ENCODE results near the gene GAREM1.
A peak's percentile ranks its signal among the peaks of the same experiment; 100 is the strongest.

Gene GAREM1

DNA sequence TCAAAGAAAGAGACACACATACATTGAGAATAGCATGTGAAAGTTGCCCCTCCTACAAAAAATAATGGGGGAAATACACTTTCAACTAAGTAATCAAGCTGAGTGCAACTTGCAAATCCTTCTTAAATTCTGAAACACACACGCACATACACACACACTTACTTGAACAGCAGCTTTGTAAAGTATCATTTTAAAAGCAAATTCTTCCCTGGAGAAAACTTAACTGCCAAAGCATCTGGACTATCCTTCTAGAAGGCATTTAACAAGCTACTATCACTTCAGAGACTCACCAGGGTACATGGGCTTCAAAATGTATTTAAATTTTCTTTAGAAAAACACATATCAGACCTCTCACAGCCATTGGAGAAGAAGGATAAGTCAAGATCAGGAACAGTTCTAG is 15.3 kb downstream of the GAREM1 start:
- DNase-seq, result no peak

DNA sequence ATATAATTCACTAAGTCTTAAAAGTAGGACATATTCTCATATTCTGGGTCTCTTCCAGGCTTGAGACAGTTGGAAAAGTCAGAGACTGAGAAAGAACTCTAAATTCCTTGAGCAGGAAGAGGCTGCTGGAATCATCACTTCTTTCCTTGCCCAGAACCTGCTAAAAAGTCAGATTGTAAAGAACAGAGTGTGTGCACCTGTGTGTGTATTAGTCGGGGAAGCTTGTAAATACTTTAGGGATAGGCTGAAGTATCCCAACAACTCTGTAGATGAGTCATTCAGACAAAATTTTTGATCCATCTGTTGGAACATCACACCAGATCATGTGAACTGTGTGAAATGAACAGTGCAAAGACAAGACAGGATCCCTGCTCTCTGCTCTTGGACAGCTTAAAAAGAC is 16.1 kb downstream of the GAREM1 start:
- no peak for DNase-seq

DNA sequence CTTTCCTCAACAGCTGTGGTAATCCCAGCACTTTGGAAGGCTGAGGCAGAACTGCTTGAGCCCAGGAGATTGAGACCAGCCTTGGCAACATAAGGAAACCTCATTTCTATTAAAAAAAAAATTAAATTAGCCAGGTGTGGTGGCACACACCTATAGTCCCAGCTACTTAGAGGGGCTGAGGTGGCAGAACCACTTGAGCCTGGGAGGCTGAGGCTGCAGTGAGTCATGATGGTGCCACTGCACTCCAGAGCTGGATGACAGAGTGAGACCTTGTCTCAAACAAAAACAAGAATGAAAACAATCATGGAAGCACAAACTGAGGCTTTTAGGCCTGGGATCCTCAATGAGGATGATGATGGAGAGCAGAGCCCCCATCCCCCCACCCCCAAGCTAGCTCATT is 19.8 kb downstream of the GAREM1 start:
- DNase-seq, result no peak

DNA sequence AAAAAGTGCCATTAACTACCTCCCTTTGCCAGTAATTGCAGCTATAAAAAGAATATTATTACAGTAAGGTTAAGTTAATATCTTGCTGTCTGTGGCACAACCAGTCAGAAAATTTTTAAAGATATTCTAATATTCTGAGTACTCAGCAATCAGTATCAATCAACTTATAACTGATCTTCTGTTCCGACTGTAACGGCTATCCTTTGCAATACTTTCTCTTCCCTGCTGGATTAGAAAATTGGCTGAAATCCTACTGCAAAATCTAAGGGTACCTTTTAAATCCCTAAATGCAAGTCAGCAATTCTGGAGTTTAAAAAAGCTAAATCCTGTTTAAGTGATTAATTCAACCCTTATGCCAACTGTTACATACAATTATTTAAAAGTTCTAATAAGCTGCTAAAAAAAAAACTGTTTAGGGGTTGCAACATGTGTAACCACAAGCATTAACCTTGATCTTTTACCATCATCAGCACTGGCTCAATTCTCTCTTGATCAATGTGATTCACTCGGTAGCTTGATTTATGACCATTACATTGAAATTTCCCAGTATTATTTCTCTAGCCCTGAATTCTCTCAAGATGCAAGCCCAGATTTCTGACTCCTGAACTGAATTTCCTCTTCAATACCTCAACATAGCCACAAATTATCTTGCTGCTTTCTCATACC is 20.5 kb downstream of the GAREM1 start:
- DNase-seq, result no peak

DNA sequence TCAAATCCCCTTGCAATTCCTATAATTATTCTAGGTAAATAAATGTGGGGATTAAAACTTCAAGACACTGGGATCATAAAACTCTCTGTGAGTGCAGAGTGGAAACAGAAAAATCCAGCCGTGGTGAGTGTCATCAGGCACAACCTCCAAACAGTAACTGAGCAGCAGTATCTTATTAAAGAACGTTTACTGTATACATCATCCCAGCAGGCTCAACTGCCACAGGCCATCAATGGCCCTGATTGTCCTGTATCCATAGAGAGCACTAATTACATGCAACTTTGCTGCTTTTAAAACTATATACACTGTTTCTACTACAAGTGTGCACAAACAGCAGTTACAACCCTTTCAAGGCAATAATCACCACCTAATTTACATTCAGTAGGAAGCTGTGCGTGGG is 23.9 kb downstream of the GAREM1 start:
- DNase-seq, result no peak

DNA sequence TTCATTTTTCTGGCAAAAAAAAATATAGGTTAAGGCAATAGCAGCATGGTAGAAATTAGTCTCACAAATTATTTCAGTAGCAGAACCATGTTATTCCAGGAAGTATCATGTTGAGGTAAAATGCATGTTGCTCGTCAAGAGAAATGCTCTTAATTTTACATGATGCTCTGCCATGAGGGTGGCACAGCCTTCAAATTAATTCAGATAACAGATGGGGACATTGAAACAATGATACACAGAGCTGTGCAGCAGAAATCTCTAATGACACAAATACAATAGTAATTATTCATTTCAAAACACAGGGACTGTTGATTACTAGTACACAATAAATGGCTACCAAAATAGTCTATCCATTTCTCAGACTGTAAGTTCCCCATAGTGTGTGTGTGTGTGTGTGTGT is 24.8 kb downstream of the GAREM1 start:
- no peak for DNase-seq

DNA sequence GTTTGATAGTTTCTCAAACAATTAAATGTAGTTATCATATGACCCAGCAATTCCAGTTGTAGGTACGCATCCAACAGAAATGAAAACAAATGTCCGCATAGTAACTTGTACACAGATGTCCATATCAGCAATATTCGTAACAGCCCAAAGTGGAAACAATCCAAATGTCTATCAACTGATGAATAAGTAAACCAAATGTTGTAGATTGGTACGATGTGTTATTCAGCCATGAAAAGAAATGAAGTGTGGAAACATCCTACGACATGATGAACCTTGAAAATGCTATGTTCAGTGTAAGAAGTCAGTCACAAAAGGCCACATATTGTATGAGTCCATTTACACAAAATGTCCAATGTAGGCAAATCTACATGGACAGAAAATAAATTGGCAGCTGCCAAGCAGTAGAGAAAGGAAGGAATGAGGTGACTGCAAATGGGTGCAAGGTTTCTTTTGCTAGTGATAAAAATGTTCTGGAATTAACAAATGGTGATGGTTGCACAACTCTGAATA is 26.9 kb downstream of the GAREM1 start:
- no peak for DNase-seq

DNA sequence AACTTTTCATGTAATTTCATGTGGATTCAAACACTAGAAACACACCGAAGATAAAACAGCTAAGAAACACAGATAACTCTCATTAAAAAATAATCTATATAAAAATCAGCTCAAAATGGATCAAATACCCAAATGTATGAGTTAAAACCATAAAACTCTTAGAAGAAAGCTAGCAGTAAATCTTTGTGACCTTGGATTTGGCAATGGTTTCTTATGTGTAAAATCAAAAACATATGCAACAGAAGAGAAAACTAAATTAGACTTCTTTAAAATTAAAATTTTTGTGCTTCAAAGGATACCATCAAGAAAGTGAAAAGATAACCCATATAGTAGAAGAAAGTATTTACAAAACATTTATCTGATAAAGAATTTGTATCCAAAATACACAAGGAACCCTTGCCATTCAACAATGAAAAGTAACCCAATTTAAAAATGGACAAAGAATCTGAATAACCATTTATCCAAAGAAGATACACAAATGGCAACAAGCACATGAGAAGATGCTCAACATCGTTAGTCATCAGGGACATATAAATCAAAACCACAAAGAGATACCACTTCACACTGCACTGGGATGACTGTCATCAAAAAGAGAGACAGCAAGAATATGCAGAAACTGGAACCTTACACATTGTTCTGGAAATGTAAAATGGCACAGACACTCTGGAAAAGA is 27.5 kb downstream of the GAREM1 start:
- peak; percentile 41 for DNase-seq

DNA sequence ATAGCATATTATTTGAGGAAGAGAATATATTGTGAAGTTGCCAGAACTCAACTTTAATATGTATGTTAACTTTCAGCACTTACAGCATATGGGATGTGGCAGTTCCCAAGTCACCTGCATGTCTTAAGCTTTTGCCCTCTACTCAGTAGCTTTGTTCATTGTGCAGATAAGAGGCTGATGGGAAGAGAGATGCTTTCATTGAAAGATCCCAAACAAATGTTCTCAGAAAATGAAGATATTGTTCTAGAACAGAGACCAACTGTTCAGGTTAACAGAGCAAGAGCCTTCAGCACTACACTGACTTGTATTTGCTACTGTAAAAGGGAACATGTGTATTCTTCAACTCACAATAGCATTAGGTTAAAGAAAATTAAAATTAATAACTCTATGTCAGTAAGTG is 28.1 kb downstream of the GAREM1 start:
- no peak for DNase-seq

DNA sequence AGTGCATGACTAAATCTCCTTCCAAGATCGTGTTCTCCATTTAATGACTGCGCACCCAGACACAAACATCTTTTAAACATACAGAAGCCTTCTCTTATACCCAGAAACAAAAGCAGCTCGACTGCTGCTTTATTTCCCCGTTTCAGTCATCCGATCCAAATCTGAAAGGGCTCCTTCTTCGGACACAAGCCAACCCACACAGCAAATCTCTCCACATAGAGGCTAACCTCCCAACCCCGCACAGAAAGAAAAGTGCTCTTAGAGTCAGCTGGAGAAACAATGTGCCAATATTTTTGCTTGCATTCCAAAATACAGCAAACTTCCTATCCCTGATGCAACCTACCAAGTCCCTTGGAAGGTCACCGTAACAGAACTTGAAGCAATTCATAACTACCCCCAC is 29.1 kb downstream of the GAREM1 start:
- DNase-seq, result no peak

DNA sequence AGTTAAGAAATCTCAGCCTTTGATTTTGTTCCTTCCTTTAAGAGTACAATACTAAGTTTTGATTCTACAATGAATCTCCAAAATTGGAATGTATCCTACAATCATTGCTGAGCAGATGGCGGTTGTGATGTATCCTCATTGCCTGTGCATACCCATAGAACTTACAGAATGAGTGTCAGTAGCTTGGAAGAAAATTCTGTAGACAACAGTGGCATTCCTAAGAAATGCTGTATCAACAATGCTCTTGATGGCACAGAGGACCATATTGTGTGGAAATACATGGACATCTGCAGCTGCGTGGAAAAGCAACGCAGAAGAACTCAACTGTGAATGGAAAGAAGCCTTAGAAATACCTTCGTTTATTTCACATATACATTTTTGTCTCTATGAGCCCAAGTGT is 30.2 kb downstream of the GAREM1 start:
- DNase-seq, result no peak

DNA sequence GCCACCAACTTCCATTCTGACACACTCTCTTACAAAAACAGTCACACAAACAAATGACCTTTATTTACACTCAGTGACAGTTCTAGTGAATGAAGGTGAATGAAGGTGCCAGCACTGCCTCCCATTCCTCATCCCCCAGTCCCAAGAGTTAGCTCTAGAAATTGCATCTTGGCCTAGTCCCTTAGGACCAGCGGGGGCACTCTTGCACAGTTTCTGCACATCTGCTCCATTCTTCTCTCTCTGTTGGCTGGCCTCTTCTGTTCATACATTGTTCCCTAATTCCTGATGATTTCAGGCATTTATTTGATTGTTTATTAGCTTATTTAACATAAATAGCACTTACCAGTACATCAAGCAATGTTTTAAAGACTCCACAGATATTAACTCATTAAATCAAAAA is 30.9 kb downstream of the GAREM1 start:
- no peak for DNase-seq

DNA sequence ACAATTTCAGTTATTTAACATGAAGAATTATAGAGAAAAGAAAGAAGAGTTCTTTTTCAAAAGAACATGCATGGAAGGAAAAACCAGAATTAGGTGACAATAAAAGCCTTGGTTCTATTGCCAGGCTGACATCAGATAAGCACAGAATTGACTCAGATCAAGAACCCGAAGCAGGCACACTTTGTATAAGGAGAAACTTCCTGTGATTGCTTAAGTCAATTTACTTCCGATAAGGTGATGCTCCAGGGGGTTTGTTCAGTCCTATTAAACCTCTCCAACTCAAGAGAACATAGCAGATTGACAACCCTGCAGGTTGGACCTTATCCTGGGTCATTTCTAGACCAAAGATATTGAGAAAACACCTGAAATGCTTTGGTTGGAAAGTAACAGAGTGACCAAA is 31.4 kb downstream of the GAREM1 start:
- DNase-seq, result no peak

DNA sequence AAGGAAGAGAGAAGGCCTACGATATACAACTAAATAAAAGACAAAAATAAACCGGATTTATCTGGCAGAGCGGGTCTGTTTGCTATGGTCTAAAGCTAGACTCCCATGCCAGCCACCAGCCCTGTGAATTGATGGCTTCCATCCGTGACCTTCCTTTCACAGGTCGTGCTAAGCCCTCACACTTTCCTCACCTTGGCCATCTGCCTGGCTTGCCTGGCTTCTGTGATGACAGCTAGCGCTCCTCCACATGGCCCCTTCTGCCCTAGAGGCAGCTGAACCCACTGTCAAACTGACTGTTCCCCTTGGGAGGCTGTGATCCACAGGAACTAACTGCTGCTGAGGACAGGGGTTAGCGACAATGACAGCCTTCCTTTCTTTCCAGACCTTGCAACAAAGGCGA is 32.5 kb downstream of the GAREM1 start:
- no peak for DNase-seq

DNA sequence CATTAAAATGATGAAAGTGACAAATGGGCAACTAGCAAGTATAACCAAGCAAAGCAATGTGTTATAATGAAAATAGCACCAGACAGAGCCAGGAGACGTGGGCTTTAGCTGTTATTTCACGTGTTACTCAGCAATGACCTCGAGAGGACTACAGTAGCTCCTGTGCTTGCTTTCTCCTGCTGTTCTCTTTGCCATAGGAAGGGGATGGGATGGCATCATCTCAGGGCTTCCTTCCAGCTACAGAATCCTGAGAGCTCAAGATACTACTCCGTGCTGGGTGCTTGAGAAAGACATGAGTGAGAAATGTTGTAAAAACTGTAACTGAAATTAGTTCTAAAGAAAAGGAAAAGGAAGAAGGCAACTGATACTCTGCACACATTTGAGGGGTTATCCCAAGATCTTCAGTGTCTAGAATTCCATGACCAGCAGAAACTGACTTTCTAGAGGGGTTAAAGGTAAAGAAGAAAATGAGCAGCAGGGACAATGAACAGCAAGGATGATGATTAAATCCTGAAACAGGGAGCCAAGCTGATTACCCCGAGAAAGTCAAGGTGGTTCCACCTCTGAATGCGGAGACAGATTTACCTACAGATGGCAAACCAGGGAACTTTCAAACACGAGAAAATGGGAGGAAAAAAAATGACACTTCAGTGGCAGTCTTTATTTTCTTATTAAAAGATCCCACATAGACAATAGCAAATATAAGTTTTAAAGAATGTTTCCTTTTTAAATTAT is 33.4 kb downstream of the GAREM1 start:
- no peak for DNase-seq

DNA sequence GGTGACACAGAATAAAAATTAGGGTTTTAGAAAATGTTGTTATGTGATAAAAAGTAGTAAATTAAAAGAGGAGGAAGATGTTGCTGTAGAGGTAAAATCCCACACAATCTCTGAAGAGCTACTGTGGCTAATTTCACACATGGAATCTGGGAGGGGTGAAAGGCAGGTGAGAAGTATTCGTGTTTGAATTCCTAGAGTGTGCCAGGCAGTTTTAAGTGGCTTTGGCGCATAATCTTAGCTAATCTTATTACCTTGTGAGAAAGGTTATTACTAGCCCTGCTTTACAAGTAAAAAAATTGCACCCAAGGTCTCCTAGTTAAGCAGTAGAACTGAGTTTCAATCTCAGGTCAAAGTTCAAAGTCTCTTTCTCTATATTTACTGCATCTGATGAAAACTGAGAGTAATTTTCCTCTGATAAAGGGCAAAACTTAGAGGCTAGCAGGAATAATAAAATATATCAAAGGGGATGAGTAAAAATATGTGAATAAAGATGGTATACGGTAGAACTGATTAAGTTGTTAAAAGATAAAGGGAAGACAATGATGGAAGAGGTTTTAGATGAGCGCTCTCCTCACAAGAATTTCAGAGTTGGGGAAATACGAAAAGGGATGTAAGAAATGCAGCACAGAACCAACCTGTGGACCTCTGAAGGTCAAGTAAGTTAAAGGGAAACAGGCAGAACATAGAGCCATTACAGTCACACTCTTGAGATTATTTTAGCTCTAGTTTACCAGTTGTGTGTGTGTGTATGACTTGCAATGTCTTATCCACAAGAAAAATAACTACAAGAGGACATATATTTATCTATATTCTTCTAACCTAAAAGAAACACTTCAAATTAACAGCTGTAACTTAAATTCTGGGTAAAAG is 34.8 kb downstream of the GAREM1 start:
- no peak for DNase-seq

DNA sequence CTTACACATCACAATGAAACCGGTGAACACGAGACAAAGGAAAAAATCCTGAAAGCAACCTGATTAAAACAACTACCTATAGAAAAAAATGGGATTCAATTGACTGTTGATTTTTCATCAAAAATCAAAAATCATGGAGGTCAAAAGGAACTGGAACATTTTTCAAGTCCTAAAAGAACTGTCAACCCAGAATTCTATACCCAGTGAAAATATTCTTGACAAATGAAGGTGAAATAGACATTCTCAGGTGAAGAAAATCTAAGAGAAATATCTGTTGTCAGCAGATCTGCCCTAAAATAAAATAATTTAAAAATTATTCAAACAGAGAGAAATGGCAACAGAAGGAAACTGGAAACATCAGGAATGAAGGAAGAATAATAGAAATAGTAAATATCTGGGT is 38.9 kb downstream of the GAREM1 start:
- DNase-seq, result no peak

DNA sequence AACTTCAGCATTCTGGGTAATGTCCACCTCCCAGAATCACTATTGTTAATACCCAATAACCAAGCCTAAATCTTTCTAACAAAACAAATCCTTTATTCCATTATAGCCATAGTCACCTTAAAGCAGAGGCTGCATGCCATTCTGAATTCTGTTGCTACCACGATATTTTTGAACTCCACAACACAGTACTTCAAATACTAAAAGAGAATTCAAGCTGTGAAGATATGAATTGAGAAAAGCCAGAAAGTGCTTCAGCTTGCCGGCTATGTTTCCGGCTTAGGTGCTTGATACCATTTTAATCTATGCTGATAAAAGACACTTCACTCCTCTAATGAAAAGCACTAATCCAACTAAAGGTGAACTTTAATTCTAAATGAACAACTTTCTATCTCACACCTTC is 41.3 kb downstream of the GAREM1 start:
- no peak for DNase-seq

DNA sequence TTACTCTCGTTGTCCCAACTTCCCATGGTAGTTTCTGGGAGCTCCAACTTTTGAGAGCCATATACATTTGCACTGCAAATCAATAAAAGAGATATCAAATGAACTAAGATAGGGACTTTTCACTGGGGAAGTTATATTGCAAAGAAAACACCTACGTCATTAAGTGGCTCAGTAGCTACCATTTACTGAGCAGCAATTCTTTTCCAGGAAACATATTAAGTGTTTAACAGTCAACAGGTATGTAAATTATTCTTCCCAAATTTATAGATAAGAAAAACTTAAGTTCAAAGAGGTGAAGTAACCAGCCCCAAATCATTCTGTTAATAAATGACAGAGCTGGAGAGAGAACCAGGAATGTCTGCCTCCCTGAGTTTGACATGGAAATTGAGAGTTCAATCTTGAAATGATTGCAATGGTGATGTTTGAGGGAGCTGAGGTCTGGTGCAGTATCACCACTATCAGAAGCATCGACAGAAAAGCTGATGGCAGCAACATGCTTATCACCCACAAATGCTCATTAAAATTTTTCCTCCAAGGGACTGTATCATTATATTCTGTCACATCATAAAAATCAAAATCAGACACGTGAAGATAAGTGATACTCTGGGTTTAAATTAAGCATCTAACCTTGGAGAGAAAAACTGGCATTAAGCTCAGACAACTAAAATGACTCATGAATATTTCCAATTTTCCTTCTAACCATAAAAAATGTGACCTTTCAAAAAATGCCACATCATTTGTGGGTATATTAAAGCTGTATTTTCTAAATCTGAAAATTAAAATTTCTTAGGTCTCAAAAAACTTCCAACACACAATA is 43.4 kb downstream of the GAREM1 start:
- peak; percentile 69 for DNase-seq

DNA sequence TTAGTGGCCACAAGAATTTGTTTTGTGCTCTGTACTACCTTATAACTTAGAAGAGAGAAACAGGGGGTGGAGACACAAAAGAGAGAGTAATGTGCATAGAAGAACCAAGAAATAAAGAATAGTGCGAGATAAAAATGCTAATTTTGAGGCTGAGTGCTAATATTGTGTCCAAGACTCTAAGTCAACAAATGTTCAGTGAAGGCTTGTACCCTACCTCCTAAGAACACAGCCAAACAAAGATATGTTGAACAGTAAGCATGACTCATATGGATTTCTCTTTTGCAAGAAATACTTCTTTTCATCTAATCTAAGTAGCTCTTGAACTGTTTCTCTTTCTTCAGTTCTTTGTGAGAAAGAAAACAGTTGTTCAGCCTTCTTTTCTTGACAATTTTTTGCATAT is 45.2 kb downstream of the GAREM1 start:
- DNase-seq, result peak; percentile 44

DNA sequence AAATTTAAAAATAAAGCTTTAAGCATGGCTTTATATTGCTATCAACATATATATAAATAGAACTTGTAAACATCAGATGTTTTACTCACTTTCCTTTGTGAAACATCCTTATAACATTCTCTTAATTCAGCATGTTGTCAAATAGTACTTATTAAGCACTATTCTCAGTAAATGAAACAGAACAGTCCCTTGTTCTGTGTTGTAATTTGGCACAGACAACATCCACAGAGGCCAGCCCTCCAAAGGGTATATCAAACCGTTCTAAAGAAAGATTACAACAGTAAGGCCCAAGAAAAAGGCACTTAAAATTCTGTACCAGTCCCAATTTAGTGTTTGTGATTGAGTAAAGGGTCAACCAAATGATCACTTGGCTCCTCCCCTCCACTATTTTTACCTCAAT is 46.0 kb downstream of the GAREM1 start:
- no peak for DNase-seq

All from fibroblast of skin of right biceps (primary cell).